DMS79 treated with DMSO at 0.1 percent for 48 hours (cell line): ENCODE results near the gene CCDC74B.
"Not testable (repeated sequence)": the region's sequence is repeated elsewhere in the genome, so short reads cannot be mapped to it uniquely, and the experiment has no call there.

ENCODE experiments used
- DNase-seq: peaks from one replicate; lab custom pipeline; 2025; lab: John Stamatoyannopoulos, UW

The CCDC74B gene

DNA sequence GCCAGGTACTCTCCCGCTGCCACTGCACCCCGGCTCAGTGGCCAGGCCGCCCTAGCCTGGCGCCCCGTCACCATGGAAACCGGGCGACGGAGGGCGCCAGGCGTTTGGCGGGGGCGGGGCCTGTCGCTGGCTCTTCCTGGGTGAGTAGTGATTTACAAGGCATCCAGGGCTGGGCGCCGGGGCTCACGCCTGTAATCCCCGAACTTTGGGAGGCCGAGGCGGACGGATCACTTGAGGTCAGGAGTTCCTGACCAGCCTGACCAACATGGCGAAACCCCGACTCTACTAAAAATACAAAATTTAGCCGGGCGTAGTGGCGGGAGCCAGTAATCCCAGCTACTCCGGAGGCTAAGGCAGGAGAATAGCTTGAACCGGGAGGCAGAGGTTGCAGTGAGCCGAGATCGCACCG lies at the start of gene CCDC74B:
Gene CCDC74B (minus strand): TSS at position 107 of the 409 bp plus-strand sequence. CDS start 116 bp downstream, outside the sequence.
- DNase-seq, result peak; percentile 18

DNA sequence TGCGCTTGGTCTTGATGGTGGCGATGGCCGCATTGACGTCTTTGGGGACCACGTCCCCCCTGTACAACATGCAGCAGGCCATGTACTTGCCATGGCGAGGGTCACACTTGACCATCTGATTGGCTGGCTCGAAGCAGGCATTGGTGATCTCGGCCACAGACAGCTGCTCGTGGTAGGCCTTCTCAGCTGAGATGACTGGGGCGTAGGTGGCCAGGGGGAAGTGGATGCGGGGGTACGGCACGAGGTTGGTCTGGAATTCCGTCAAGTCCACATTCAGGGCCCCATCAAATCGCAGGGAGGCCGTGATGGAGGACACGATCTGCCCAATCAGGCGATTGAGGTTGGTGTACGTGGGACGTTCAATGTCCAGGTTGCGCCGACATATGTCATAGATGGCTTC lies 48.9 kb upstream of the CCDC74B start:
- DNase-seq, result not testable (repeated sequence)

DNA sequence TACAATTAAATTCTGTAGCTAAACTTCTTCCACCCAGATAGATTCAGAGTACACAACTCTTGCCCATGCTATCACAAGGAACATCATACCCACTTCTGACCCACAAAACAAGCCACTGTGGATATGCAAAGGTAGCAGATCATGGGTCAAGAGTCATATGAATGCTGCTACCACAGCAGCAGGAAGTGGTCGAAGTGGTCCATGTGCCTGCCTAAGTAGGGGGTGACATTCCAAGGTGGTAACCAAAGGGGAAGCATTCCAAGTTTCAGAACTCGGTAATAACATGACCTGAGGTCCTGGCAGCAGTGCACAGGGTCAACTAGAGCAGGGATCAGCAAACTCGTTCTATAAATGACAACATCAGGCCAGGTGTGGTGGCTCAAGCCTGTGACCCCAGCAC lies 47.5 kb upstream of the CCDC74B start:
- not testable (repeated sequence) for DNase-seq

DNA sequence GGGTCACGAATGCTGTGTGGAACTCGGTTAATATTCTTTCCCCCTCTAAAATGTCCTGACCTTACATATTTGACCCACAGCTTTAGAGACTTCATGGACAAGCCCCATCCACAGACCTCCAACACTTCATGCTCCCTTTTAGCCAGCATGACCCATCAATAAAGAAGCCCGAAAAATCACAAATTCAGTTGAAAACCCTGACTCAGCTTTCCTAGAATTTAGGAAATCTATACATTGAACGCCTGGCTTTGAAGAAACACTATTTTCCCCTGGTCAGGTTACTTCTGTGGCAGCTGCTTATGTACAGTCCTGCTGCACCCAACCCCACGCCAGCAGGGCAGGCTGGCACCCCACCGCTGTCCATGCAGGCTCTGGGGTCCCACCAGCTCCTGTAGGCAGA lies 46.4 kb upstream of the CCDC74B start:
- not testable (repeated sequence) for DNase-seq

DNA sequence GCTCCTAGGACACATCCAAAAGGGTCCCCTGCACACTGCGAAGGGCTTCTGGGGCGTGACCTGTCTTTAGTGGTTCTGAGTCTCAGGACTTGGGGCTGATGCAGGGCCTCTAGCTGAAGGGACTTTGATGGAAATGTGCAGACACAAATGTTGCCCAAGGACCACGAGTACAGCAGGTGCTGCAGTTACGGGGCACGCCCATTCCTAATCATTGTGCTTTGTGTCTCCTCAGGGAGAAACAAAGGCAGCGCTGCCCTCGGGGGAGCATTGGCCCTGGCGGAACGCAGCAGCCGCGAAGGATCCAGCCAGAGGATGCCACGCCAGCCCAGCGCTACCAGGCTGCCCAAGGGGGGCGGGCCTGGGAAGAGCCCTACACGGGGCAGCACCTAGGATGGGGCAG lies 45.3 kb upstream of the CCDC74B start:
- DNase-seq, result no peak

DNA sequence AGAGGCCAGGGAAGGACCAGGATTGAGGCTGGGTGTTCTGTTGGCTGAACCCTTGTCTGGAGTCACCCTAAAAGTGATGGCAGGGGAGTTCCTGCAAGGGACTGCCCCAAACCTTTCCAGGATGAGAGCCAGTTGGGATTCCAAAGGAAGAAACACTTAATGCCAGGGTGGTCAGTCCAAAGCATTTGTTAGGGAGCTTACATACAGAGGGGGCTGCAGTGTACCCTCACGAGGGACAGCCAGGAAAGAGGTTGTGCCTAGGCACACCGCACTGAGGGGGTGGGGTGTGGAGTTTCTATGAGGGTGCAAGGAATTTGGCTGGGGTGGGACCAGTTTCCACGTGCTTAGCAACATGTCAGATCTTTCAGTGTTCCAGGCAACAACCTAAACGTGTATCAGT lies 44.0 kb upstream of the CCDC74B start:
- not testable (repeated sequence) for DNase-seq

DNA sequence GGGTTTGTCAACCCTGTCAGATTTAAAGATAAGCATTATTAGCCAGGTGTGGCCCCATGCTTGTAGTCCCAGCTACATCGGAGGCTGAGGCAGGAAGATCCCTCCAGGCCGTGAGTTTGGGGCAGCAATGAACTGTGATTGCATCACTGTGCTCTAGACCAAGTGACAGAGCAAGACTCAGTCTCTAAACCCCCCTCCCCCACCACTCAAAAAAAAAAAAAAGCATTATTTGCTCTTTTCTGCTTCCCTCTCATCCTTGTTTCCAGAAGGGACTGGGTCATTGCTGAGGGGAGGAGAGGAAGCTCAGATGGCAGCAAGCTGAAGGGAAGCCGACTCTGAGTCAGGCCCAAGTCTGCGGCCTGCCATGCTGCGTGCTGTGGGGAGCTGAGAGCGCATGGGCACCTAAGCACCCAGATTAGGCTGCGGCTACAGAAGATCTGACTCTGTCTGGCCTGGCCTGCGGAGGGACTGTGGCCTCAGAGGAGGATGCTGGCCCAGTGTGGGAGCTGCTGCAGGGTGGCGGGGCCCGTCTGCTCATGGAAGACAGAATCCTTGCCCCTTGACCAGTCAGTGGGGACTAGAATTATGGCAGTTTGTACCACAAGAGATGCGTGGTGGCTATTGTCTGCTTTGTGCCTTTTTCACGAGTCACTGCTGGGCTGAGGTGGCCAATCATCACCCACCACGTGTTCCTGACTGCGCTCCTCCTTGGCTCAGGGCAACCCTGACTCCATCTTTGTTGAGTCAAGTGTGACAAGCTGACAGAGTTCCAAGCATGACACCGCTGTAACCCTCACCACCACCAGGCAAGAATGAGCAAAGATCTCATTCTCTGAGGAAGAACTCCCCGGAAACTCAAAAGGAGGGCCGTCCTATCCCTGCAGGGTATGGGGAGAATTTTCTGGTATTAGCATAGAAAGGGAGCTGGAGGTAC lies 43.2 kb upstream of the CCDC74B start:
- DNase-seq, result not testable (repeated sequence)

DNA sequence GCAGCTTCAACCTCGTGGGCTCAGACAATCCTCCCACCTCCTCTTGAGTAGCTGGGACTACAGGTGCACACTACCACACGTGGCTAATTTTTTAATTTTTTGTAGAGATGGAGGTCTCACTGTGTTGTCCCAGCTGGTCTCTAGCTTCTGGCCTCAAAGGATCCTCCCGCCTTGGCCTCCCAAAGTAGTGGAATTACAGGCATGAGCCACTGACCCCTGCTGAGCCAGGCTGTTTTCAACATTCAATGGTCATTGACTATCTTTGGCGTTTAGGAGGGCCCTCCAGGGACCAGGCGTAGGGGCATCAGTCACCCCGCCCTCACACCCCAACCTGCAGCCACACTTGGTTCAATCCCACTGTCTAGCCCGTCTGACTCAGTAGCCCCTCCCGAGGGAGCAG lies 42.4 kb upstream of the CCDC74B start:
- DNase-seq, result no peak

DNA sequence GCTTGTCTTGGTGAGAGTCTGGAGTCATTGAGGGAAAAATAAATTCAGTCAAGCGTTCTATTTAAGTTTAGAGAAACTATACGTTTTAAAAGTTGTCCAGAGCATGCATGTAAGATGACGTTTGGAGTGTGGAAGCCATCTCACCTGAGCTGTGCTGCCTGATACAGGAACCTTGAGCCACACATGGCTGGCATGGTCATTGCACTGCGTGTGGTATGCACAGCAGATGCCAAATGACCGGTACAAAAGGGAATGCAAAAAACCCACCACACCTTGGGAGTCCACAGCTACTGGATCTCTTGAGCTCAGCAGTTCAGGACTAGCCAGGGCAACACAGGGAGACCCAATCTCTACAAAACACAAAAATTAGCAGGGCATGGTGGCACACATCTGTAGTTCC lies 41.5 kb upstream of the CCDC74B start:
- no peak for DNase-seq

DNA sequence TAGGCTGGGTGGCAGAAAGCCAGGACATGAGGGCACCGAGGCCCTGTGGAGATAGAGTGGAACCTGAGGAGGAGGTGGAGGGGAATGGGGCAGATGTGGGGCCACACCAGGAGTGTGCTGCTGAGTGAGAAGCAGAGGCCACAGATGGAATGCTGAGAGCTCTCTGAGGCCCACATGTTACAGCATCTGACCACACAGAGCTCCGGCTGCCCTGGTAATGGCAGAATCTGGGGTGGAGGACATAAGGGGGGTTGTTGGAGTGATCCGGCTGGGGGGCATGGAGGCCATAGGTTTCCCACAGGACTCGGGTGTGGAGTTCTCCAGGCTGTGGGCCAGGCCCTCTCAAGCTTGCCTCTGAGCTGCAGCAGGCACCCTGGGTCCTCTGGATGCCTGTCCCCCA lies 41.0 kb upstream of the CCDC74B start:
- no peak for DNase-seq

DNA sequence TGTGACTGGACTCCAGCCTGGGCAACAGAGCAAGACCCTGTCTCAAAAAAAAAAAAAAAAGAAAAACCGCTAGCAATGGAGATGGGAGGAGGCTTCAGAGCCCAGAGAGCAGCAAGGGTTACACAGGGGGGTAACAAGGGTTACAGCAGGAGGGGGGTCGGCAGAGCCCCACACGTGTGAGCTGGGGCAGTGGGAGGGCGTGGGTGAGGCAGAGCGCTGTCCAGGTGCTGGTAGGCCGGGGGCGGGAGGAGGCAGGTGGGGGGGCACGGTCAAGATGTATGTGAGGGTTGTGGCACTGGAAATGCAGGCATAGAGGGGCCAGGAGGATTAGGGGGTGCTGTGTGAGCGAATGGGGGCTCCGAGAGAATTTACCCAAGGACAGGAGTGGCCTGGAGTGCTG lies 40.5 kb upstream of the CCDC74B start:
- DNase-seq, result no peak

DNA sequence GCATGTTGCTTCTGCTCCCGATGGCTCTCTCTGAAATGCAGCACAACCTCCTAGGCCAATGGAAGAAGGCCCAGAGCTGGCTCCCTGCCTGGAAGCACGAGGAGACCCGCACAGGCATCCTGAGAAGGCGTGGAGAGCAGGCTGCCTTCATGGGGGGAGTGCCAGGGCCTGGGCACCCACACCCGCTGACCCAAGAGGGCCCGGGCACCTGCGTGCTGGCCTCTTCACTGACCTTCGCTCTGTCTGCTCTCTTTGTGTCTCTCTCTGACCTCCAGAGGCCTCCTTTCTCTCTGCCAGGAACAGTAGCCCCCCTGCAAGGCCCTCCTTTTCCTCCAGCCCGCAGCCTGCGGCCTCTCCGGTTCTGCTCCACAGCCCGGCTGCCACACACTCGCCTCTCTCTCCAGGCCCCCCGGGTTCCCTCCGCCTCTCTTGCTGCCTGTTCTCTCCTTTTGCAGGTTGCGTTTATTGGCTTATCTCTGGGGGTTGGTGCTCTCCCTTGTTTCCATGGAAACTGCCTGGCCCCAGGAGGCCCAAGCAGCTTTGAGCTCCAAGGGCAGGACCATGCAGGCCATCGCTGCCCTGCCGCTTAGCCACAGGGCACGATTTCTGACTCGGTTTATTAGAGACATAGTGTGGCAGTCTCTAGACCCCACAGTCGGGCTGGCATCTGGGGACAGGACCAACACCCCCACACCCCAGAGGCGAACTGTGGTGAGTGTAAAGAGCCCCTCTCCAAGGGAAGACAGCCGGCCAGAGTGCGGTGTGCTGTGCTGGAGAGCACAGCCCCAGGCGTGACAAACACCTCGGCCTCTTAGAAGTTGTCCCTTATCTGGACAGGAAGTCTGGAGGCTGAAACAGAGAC lies 38.8 kb upstream of the CCDC74B start:
- no peak for DNase-seq

DNA sequence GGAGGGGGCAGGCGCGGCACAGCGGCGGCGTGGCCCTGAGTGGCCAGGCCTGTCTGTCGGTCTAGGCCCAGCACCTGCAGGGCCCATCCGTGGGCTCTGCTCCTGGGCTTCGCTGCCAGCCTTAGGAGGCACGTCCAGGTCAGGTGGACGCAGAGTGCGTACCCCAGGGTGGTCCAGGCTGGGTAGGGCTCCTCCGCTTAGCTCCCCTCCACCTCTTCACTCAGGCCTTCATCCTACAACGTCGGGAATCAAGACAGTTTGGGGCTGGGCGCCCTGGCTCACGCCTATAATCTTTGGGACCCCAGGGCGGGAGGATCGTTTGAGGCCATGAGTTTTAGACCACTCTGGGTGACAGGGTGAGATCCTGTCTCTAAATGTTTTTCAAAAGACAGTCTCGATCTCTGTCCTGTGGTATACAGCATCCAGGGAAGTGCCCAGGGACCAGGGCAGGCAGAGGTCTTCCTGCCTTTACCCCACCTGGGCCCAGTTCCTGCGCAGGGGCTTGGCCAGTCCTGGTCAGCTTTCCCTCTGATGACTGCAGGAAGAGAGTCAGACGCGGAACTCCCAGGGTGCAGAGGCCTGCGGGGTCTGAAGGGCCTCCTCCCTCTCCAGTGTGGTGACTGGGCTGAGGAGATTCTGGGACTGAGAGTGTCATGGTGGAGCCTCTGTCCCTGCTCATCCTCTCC lies 38.1 kb upstream of the CCDC74B start:
- not testable (repeated sequence) for DNase-seq

DNA sequence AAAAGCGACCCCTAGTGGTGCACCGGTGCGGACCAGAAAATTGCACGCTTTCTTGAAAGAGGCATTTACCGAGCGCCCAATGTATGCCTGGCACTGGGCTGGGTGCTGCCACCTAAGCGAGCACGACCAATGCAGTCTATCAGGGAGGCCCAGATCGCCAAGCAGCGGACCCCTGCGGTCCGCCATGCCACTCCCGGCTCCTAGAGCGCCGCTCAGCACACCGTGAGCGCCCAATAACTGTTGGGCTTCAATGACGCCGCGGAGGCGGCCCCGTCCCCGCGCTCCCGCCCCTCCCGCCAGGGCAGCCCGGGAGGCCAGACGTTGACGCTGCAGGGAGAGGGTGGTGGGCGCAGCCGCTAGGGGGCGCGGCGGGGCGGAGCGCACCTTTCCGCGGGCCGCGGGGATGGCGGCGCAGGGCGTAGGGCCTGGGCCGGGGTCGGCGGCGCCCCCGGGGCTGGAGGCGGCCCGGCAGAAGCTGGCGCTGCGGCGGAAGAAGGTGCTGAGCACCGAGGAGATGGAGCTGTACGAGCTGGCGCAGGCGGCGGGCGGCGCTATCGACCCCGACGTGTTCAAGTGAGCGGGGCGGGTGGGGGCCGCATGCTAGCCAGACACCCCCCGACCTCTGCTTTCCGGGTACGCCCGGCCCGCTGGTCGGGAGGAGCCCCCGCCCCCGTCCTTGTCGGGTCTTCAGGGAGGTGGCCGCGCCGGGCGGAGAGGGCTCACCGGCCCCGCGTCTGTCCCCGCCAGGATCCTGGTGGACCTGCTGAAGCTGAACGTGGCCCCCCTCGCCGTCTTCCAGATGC lies 37.2 kb upstream of the CCDC74B start, which contains the start of gene MZT2B:
Gene MZT2B (plus strand): TSS at position 383 of the 803 bp plus-strand sequence. CDS start 21 bp downstream, at position 404.
- peak; percentile 75 for DNase-seq

DNA sequence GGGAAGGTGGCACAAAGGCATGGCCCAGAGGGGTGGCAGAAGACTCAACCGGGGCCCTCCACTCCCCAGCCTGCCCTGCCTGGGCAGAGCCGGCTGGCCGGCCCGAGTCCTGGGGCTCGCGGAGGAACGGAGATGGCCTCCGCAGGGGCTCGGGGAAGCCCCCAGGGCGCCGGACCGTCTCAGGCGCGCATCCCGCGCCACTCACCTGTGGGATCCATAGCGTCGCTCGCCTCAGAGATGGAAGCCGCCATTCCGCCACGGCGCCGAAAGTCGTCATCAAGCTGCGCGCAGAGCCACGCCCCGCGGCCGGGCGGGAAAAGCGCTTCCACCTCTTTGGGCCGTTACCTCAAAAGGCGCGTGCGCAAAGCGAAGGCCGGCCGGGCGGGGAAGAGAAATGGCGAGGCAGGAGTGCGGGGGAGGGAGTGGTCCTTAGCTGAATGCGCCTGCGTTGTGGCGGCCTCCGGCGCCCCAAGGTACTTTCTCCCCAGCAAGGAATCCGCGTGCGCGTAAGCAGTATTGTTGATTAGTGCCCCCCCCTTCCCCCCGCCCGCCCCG lies 36.5 kb upstream of the CCDC74B start, which contains the start of gene SMPD4:
Gene SMPD4 (minus strand): TSS at position 278 of the 555 bp plus-strand sequence. CDS start 5,010 bp downstream, outside the sequence.
- peak; percentile 90 for DNase-seq

DNA sequence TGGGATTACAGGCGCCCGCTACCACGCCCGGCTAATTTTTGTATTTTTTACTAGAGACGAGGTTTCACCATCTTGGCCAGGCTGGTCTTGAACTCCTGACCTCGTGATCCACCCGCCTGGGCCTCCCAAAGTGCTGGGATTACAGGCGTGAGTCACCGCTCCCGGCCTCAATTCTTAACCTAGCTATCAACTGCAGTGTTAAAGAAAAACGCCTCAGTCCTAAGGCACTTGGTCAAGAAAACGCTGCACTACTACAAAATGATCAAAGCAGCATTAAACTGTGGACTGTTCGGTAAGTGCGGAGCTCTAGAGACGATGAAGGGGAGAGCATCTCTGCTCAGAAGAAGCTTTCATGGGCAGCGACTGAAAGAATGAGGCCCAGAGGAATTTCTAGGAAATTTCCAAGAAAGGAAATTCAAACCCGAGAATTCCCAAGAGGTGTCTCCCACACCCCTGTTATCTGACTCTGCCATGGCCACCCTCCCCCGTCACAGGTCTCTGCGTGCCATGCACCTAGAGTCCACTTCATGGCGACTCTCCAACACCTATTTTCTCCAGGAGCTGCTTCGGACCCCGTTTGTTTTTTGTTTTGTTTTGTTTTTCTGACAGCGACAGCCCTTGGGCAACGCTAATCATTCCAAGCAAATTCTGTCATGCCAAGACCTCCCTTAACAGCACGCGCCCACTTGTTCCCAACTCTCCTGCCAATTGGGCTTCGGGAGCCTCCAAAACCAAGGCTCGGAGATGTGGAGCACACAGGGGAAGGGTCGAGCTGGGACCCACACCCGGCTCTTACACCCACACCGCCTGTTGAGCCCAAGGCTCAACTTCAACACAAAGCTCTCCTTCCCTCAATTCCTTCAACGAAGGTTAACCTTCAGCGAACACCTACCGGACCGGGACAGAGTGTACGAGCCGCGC lies 35.8 kb upstream of the CCDC74B start:
- not testable (repeated sequence) for DNase-seq

DNA sequence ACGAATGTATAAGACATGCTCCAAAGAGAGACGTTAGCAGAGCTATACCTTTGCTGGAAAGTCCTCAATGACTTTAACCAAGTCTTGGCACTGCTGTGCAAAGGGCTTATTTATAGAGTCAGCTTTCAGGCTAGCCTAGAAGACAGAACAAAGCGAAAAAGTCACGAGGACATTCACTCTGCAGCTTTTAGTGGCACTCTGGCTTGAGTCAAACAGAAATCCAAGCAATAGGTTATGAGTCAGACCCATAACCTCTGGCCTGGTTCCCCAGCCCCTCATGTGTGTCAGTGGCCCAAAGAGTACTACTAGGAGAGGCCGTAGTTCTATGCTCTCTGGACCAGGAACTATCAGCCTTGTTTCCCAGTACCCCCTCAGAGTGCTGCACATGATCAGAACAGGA lies 30.0 kb upstream of the CCDC74B start:
- not testable (repeated sequence) for DNase-seq

DNA sequence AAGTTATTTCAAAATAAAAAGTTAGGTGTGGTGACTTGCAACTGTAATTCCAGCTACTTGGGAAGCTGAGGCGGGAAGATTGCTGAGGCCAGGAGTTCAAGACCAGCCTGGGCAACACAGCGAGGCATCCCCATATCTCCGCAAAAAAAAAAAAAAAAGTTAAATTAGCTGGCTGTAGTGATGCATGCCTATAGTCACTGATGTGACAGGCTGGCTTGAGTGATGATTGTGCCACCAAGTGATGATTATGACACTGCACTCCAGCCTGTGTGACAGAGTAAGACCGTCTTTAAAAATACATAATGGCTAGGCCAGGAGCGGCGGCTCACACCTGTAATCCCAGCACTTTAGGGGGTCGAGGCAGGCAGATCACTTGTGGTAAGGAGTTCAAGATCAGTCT lies 25.0 kb upstream of the CCDC74B start:
- no peak for DNase-seq

DNA sequence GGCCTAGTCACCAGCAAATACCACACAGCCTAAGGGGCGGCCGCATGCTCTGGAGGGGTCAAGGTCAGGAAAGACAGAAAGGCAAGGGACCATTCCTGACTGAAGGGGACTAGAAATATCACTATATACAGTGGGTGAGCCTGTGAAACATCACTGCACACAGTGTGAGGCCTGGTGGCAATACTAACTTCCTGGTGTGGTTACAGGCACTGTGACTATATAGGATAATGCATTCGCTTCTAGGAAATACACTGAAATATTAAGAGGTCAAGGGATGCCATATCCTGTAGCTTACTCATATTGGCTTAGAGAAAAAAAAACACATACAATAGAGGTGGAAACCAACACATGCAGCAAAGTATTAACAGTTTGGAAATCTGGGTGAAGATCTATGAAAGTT lies 24.3 kb upstream of the CCDC74B start:
- DNase-seq, result not testable (repeated sequence)

DNA sequence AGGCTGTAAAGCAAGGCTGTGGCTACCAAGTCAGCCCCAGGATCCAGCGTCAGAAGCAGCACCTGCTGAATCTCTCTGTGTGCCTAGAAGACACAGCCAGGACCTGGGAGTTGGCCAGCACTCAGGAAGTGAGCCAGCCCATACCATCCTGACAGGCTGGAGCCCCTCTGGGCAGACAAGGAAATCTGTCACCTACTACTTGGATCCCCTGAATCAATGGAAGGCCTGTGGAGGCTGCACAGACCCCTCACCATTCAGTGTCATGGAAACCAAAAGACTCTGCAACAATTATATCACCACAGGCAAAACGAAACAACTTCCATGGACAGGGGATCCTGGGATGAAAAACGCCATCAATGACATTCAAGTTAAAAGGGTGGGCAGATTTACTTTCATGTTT lies 21.7 kb upstream of the CCDC74B start:
- not testable (repeated sequence) for DNase-seq
